Nephron (organoid): ENCODE measurements around the gene LDB3.

Experiments
- H3K27ac Mint-ChIP-seq, 3 experiments: 2 replicates each; pipeline ENCODE4 v1.8.0; 2020; ENCODE audit warnings: mixed read lengths in 3 of 3, mild to moderate bottlenecking in 2 of 3, moderate library complexity in 1 of 3
- H3K27me3 Mint-ChIP-seq: 2 replicates; pipeline ENCODE4 v1.8.0; 2021; ENCODE audit warnings: low read depth, mild to moderate bottlenecking, moderate library complexity, mixed read lengths
- H3K36me3 Mint-ChIP-seq: 2 replicates; pipeline ENCODE4 v1.8.0; 2020; ENCODE audit warnings: low read depth, mixed read lengths
- H3K4me1 Mint-ChIP-seq: 2 replicates; pipeline ENCODE4 v1.8.0; 2020; ENCODE audit warnings: mixed read lengths
- H3K4me3 Mint-ChIP-seq, 3 experiments: 2 replicates each; pipeline ENCODE4 v1.8.0; 2020; ENCODE audit warnings: mild to moderate bottlenecking in 3 of 3, mixed read lengths in 3 of 3, moderate library complexity in 2 of 3
- H3K9me3 Mint-ChIP-seq: 2 replicates; pipeline ENCODE4 v1.8.0; 2020; ENCODE audit warnings: mixed read lengths
- CTCF ChIP-seq, 3 experiments: fragments of 200-600 bp; sonication (generic); IDR thresholded peaks; one replicate each; pipeline ENCODE4 v1.5.0; 2021; ENCODE audit warnings: antibody characterized with exemption in 3 of 3; ENCODE audit not compliant: unreplicated experiment in 3 of 3

Gene LDB3

GRCh38 chr10:86699125-86699524, 30.8 kb downstream of the LDB3 start:
- Mint-ChIP-seq H3K9me3 (no peaks in the 10 kb centered on the region), H3K36me3 (no peaks in the 10 kb centered on the region), H3K4me3 (no peak overlapping the region), H3K27ac (no peak overlapping the region), H3K4me1 (peaks cover under 1% of the 10 kb centered on the region), H3K27me3 (peaks cover 5% of the 10 kb centered on the region)
- TF ChIP-seq CTCF (IDR thresholded peaks at IDR 0.05; ENCODE audit: unreplicated experiment in 3 of 3), result no peak

GRCh38 chr10:86699541-86699940, 31.2 kb downstream of the LDB3 start:
- no peak for TF ChIP-seq CTCF (IDR thresholded peaks at IDR 0.05; ENCODE audit: unreplicated experiment in 3 of 3)
- no peaks in the 10 kb centered on the region for H3K36me3 Mint-ChIP-seq
- H3K4me3 Mint-ChIP-seq, result no peak overlapping the region
- H3K27ac Mint-ChIP-seq, result no peak overlapping the region
- no peaks in the 10 kb centered on the region for H3K4me1 Mint-ChIP-seq
- peaks cover 4% of the 10 kb centered on the region for H3K27me3 Mint-ChIP-seq
- no peaks in the 10 kb centered on the region for H3K9me3 Mint-ChIP-seq

GRCh38 chr10:86699991-86700840, 31.9 kb downstream of the LDB3 start:
- Mint-ChIP-seq H3K4me1 (no peaks in the 10 kb centered on the region), H3K36me3 (no peaks in the 10 kb centered on the region), H3K4me3 (no peak overlapping the region), H3K9me3 (no peaks in the 10 kb centered on the region), H3K27me3 (no peaks in the 10 kb centered on the region), H3K27ac (no peak overlapping the region)
- no peak for TF ChIP-seq CTCF (IDR thresholded peaks at IDR 0.05; ENCODE audit: unreplicated experiment in 3 of 3)

GRCh38 chr10:86700851-86701617, 32.7 kb downstream of the LDB3 start:
- H3K36me3 Mint-ChIP-seq, result no peaks in the 10 kb centered on the region
- TF ChIP-seq CTCF (IDR thresholded peaks at IDR 0.05; ENCODE audit: unreplicated experiment in 3 of 3), result no peak
- H3K4me3 Mint-ChIP-seq, result no peak overlapping the region
- H3K27me3 Mint-ChIP-seq, result no peaks in the 10 kb centered on the region
- no peaks in the 10 kb centered on the region for H3K4me1 Mint-ChIP-seq
- no peak overlapping the region for H3K27ac Mint-ChIP-seq
- no peaks in the 10 kb centered on the region for H3K9me3 Mint-ChIP-seq

GRCh38 chr10:86703176-86703575, 34.9 kb downstream of the LDB3 start:
- Mint-ChIP-seq H3K27me3 (no peaks in the 10 kb centered on the region), H3K4me3 (no peak overlapping the region), H3K27ac (no peak overlapping the region), H3K9me3 (no peaks in the 10 kb centered on the region), H3K36me3 (no peaks in the 10 kb centered on the region), H3K4me1 (no peaks in the 10 kb centered on the region)
- TF ChIP-seq CTCF (IDR thresholded peaks at IDR 0.05; ENCODE audit: unreplicated experiment in 3 of 3), result no peak
